SK-N-MC (cell line): ENCODE measurements around the gene MAPKAPK3.

ENCODE experiments used
- EZH2 ChIP-seq: fragments of 200-600 bp; sonication (generic); IDR thresholded peaks from one replicate; pipeline ENCODE4 v1.6.1; 2017; ENCODE audit warnings: antibody characterized with exemption
- POLR2AphosphoS5 ChIP-seq: IDR thresholded peaks from 2 replicates; pipeline ENCODE4 v1.6.1; 2012; ENCODE audit warnings: mild to moderate bottlenecking, low read depth, low read length, borderline replicate concordance

DNA sequence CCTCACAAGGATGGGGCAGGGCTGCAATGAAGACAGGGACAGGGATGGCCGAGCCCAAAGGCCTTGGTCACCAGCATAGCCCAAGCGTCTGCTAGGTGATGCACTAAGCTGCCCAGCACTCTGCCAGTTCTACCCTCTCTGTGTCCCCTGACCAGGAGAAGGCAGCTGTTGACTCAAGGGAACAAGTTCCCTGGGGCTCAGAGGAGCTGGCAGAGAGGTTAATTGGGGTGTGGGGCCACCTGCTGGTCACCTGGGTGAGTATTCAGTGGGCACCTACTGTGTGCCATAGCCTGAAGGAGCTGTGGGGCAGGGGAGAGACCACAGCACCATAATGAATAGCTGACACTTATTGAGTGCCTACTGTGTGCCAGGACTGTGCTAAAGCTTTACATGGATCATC is 35.8 kb downstream of the MAPKAPK3 start:
- TF ChIP-seq POLR2AphosphoS5 (no peak), EZH2 (no peak)
